ENCODE measurements around the gene TSPOAP1. TPM values are rescaled to one million over a fixed set of nuclear protein-coding genes. Genes with fewer than 3 reads are reported as not detected.

TSPOAP1 gene
- polyA plus RNA-seq, 2 of the 4 experiments (the other 2 are of a cell fraction), result not detected

GRCh38 chr17:58265271-58265670 lies 63.3 kb downstream of the TSPOAP1 start:
- no peak overlapping the region for H3K4me2 ChIP-seq
- ATAC-seq (no peak), DNase-seq (ENCODE audit: low read depth in 1 of 2, low spot score in 1 of 2) (no peak), FAIRE-seq (no peak)
- WGBS (ENCODE audit: missing lambda C conversion rate), result 39% methylated on average over 4 of the region's 4 CpGs
- POLR2A ChIA-PET, result interaction anchor here (0.6 kb wide), 1 partner anchor 201 kb away, joined by 3 read pairs; no protein-coding TSS in a partner anchor
- no peak overlapping the region for H3K27ac ChIP-seq
- no peaks in the 10 kb centered on the region for H3K4me1 ChIP-seq
- no peak for TF ChIP-seq CHD2 (IDR thresholded peaks at IDR 0.05; ENCODE audit: low read length, partially characterized antibody)
- no peak for TF ChIP-seq MAFK (IDR thresholded peaks at IDR 0.05; ENCODE audit: partially characterized antibody)
- TF ChIP-seq JUN (IDR thresholded peaks at IDR 0.05), result no peak
- TF ChIP-seq FOSL2 (IDR thresholded peaks at IDR 0.05), result no peak
- no peak for TF ChIP-seq FOSL2 (CRISPR knock-in tag; IDR thresholded peaks at IDR 0.05)
- TF ChIP-seq CBX8 (IDR thresholded peaks at IDR 0.05), result no peak
- TF ChIP-seq CHD4 (IDR thresholded peaks at IDR 0.05; ENCODE audit: borderline replicate concordance), result no peak
- no peak for TF ChIP-seq RAD21 (conservative IDR thresholded peaks at IDR 0.05 in 1 of 2, IDR thresholded peaks at IDR 0.05 in 1 of 2)
- TF ChIP-seq E2F6 (IDR thresholded peaks at IDR 0.05; ENCODE audit: borderline replicate concordance, low read depth), result no peak
- no peak for TF ChIP-seq FOXS1 (CRISPR knock-in tag; IDR thresholded peaks at IDR 0.05)
- TF ChIP-seq HOXB13 (CRISPR knock-in tag; IDR thresholded peaks at IDR 0.05; ENCODE audit: low read depth), result no peak
- no peak for TF ChIP-seq CEBPB (IDR thresholded peaks at IDR 0.05)
- TF ChIP-seq KDM1A (IDR thresholded peaks at IDR 0.05; ENCODE audit: low read depth), result no peak
- no peak for TF ChIP-seq NPAS2 (CRISPR knock-in tag; IDR thresholded peaks at IDR 0.05; ENCODE audit: borderline replicate concordance)
- TF ChIP-seq TP53 (CRISPR knock-in tag; IDR thresholded peaks at IDR 0.05), result no peak
- TF ChIP-seq RARB (CRISPR knock-in tag; IDR thresholded peaks at IDR 0.05), result no peak
- no peak for TF ChIP-seq FOSB (CRISPR knock-in tag; IDR thresholded peaks at IDR 0.05)
- peaks cover 2% of the 10 kb centered on the region; the same call in 1 of the 3 replicates for H3K9me3 ChIP-seq
- no peak overlapping the region for H3K4me3 ChIP-seq
- CTCF ChIA-PET, result interaction anchor here (1.0 to 2.1 kb wide), 7 partner anchors 9 to 52 kb away, joined by 3 to 11 read pairs (median 3); partner anchors contain the start of gene LPO

GRCh38 chr17:58264407-58265103 lies 64.0 kb downstream of the TSPOAP1 start:
- H3K4me1 ChIP-seq, result no peaks in the 10 kb centered on the region
- no peak for FAIRE-seq
- no peak for ATAC-seq
- TF ChIP-seq HEYL (CRISPR knock-in tag; IDR thresholded peaks at IDR 0.05), result no peak
- TF ChIP-seq NPAS2 (CRISPR knock-in tag; IDR thresholded peaks at IDR 0.05; ENCODE audit: borderline replicate concordance), result no peak
- TF ChIP-seq HOXA7 (CRISPR knock-in tag; IDR thresholded peaks at IDR 0.05), result no peak
- no peak for TF ChIP-seq ATOH8 (CRISPR knock-in tag; IDR thresholded peaks at IDR 0.05; ENCODE audit: low read depth)
- no peak for TF ChIP-seq TP53 (CRISPR knock-in tag; IDR thresholded peaks at IDR 0.05)
- H3K4me3 ChIP-seq, result no peak overlapping the region
- WGBS (ENCODE audit: missing lambda C conversion rate), result 46% methylated on average over 6 of the region's 6 CpGs
- ChIA-PET CTCF (interaction anchor here (0.6 to 2.7 kb wide), 7 partner anchors 8 to 182 kb away, joined by 3 to 17 read pairs (median 4); no protein-coding TSS in a partner anchor), POLR2A (interaction anchor here (0.6 kb wide), 1 partner anchor 202 kb away, joined by 3 read pairs; no protein-coding TSS in a partner anchor)
- DNase-seq (ENCODE audit: low read depth in 1 of 2, low spot score in 1 of 2), result no peak
- H3K27ac ChIP-seq, result no peak overlapping the region
- H3K9me3 ChIP-seq, result peaks cover 8% of the 10 kb centered on the region; the same call in 1 of the 3 replicates
- no peak overlapping the region for H3K4me2 ChIP-seq

GRCh38 chr17:58263773-58264172 lies 64.8 kb downstream of the TSPOAP1 start:
- FAIRE-seq, result no peak
- TF ChIP-seq HOXB13 (CRISPR knock-in tag; IDR thresholded peaks at IDR 0.05; ENCODE audit: low read depth) (no peak), KDM1A (IDR thresholded peaks at IDR 0.05; ENCODE audit: low read depth) (no peak), KDM5A (IDR thresholded peaks at IDR 0.05) (no peak), JUNB (IDR thresholded peaks at IDR 0.05) (no peak), RAD21 (conservative IDR thresholded peaks at IDR 0.05 in 1 of 2, IDR thresholded peaks at IDR 0.05 in 1 of 2) (no peak), HMGXB4 (CRISPR knock-in tag; IDR thresholded peaks at IDR 0.05; ENCODE audit: borderline replicate concordance) (no peak), RARB (CRISPR knock-in tag; IDR thresholded peaks at IDR 0.05) (no peak), SMC3 (IDR thresholded peaks at IDR 0.05) (no peak)
- ATAC-seq, result no peak
- H3K4me1 ChIP-seq, result no peaks in the 10 kb centered on the region
- DNase-seq (ENCODE audit: low read depth in 1 of 2, low spot score in 1 of 2), result no peak
- H3K9me3 ChIP-seq, result peaks cover 8% of the 10 kb centered on the region; the same call in 1 of the 3 replicates
- ChIA-PET POLR2A (no interaction called here), CTCF (interaction anchor here (0.6 to 2.7 kb wide), 4 partner anchors 12 to 182 kb away, joined by 3 to 17 read pairs (median 4); partner anchors contain the start of gene RNF43)
- WGBS (ENCODE audit: missing lambda C conversion rate), result 0% methylated on average over 1 of the region's 1 CpG
- H3K4me3 ChIP-seq, result no peak overlapping the region
- no peak overlapping the region for H3K4me2 ChIP-seq
- no peak overlapping the region for H3K27ac ChIP-seq
